Activated CD8-positive, alpha-beta memory T cell treated with anti-CD3 and anti-CD28 coated beads for 36 hours (primary cell): ENCODE results near the gene ERC2. TPM values are rescaled to one million over a fixed set of nuclear protein-coding genes. Genes with fewer than 3 reads are reported as not detected.
"Not testable (repeated sequence)": the region's sequence is repeated elsewhere in the genome, so short reads cannot be mapped to it uniquely, and the experiment has no call there.

ENCODE experiments used
- CTCF ChIA-PET: fragments of 350-600 bp; sonication (Branson Sonifier 250); formaldehyde crosslinking; loops from one replicate; lab custom pipeline; 2021; ENCODE audit warnings: antibody characterized with exemption; lab: Charles Lee
- POLR2A ChIA-PET: fragments of 350-600 bp; sonication (Branson Sonifier 250); formaldehyde crosslinking; loops from one replicate; lab custom pipeline; 2021; ENCODE audit warnings: antibody characterized with exemption; lab: Charles Lee
- total RNA-seq, 2 experiments: library from RNA; stranded (reverse); gene quantifications; one replicate each; pipeline ENCODE4 v1.2.3, GENCODE V29; 2021

The ERC2 gene
- total RNA-seq, 2 experiments from 2014 or later: not detected

DNA sequence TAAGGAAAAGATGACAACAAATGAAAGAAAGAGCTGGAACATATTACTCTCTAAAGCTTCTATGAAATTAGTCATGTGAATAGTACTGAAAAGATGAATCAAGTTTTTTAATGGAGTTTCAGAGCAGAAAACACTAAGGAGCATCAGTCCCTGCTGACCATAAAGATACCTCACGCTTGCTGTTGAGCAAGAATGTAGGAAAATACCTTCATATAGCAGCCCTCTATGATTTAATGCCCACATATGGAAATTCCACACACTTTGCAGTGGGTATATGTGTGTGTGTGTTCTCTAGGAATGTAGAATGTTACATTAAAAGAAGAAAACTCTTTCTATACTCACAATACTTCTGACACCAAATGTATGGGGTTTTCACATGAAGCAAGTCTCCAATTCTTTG lies 355.0 kb downstream of the ERC2 start:
- ChIA-PET CTCF (no interaction called here), POLR2A (no interaction called here)

DNA sequence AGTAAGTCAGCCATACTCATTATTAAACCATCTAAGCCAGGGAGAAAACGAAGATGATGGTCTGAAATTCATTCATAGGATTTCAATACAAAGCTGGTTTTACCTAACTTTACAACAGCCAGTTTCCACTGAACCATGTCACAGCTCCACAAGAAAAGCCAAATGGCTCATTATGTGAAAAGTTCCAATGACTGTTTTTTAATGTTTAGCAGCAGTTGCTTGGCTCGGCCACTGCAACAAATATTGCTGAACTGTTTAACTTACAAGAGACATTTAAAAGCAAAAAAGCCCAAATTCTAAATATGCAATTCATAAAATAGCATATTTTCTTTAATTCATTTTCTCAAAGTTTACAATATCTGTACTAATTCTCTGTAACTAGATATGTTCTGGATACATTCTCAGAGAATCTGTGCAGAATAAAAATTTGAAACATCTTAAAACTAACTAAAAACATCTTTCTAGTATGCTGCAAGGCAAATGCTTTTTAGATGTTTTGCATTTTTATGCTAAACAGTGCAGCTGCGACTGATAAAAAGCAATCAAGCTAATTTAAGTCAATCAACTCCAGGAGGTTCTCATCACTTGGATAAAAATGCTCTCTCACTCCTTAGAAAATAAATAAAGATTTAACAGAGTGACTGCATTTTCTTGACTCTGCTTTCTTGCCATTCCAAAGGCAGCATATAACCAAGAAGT lies 356.5 kb downstream of the ERC2 start:
- CTCF ChIA-PET: no interaction called here
- POLR2A ChIA-PET: no interaction called here

- POLR2A ChIA-PET: no interaction called here
- CTCF ChIA-PET: no interaction called here
These were observed 357.4 kb downstream of the ERC2 start for GRCh38 chr3:56110886-56111285.

GRCh38 chr3:56107157-56107556 lies 361.1 kb downstream of the ERC2 start:
- ChIA-PET POLR2A (no interaction called here), CTCF (no interaction called here)

GRCh38 chr3:56102032-56102431 lies 366.2 kb downstream of the ERC2 start:
- POLR2A ChIA-PET: no interaction called here
- CTCF ChIA-PET: no interaction called here

GRCh38 chr3:56101576-56101975 lies 366.7 kb downstream of the ERC2 start:
- ChIA-PET POLR2A (no interaction called here), CTCF (no interaction called here)

DNA sequence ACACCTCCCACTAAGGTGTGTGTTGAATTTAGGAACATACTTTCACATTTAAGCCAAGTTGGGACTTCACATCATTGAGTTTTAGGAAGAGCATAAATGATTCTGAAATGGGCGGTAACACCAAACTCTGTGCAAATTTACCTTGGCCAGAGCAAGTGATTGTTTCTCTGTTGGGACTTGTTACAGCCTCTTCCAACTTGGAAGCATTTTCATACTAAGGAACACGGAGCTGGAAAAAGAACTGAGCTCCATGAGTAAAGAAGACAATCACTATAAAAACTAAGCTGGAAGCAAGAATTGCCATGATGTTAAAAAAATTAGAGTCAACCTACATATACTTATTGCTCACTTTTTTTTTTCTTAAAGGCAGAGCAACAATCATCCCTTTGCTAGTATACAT lies 371.3 kb downstream of the ERC2 start:
- CTCF ChIA-PET: no interaction called here

DNA sequence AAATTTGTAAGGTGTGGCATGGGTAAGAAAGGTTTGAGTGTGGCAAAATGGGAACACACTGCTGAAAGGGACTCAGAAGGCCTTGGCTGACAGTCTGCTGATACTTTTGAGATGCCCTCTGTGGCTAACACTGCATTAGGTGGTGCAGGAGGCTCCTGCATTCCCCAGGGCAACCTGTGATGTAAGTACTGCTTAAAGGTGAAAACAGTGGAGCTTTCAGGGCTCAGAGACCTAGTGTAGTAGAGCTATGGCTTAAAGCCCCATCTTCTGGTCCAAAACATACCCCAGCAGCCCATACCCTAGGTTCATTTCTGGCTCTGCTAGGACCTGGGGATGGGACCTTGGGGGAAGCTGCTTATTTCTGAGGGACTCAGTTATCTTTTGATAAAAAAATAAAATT lies 374.1 kb downstream of the ERC2 start:
- ChIA-PET CTCF (no interaction called here), POLR2A (no interaction called here)

More for the DNA sequence above, 371.3 kb downstream of the ERC2 start:
- POLR2A ChIA-PET: no interaction called here

DNA sequence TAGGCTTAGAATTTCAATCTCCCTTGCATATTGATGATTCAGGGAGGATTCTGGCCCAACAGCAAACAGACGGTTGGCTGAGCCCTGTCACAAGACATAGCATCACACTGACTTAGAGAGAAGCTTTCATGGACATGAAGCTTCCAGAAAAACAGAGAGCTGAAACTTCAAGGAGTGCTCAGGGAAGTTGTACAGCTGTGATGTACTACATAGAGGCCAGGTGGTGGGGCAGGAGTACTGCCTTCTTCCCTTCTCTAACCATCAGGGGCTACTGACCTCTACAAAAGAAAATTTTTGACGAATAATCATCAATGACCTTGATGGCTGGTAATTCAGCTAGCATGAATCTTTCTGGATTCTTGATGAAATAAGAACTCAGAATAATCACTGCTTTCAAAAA lies 378.5 kb downstream of the ERC2 start:
- ChIA-PET POLR2A (no interaction called here), CTCF (no interaction called here)

GRCh38 chr3:56087451-56088053 lies 380.7 kb downstream of the ERC2 start:
- CTCF ChIA-PET: no interaction called here
- POLR2A ChIA-PET: no interaction called here

GRCh38 chr3:56086355-56086754 lies 381.9 kb downstream of the ERC2 start:
- CTCF ChIA-PET: no interaction called here
- POLR2A ChIA-PET: no interaction called here

GRCh38 chr3:56081246-56081645 lies 387.0 kb downstream of the ERC2 start:
- POLR2A ChIA-PET: no interaction called here
- CTCF ChIA-PET: no interaction called here

DNA sequence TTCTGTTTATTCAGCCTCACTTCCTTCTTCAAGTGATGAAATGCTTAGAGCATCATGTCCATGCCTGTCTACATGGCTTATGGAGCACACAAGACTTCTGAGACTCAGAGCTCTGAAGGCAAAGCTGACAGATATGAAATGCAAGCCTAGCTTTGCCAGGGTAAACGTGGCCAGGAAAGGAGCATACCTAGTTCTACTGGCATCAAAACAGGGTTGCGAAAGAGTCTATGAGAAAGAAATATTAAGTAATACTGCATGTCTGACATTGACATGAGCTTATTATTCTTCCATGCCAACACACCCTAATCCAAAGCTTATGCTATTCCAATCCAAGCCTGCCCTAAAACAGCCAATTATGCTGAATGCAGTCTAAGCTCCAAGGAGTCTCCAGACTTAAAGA lies 391.5 kb downstream of the ERC2 start:
- POLR2A ChIA-PET: no interaction called here
- CTCF ChIA-PET: no interaction called here

DNA sequence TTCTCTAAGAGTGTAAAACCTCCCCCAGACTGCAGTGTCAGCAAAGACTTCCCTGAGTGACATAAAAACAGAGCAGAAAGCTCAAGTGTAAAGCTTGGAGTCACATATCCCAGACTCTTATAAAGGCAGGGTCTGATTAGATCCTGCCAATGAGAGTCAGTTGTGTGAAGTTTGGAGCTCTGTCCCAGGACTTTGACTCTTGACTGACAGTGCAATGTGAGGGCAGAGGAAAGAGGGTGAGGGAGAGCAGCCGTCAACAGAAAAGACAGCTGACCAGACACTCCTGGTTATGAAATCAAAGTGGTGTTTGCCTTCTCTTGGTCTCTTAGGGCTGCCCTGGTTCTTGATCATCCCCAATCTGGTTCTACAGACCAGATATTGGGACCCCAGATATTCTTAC lies 393.2 kb downstream of the ERC2 start:
- POLR2A ChIA-PET: no interaction called here
- CTCF ChIA-PET: no interaction called here

GRCh38 chr3:56069766-56070165 lies 398.5 kb downstream of the ERC2 start:
- POLR2A ChIA-PET: no interaction called here
- CTCF ChIA-PET: no interaction called here

GRCh38 chr3:56066405-56066804 lies 401.9 kb downstream of the ERC2 start:
- POLR2A ChIA-PET: not testable (repeated sequence)

DNA sequence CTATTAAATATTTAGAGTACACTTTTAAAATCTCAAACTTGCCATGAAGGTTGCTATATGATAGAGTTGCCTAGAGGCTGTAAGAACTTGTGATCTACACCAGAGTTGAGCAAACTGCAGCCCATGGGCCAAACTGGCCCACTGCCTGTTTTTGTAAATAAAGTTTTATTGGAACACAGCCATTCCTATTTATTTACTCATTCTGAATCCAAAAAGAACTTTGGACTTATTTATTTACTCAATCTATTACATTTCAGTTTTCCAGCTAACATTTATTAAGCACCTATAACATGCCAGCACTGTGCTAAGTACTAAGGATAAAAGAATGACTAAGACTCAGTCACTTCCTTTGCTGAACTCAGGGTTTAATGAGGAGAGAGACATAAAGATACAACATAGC lies 403.6 kb downstream of the ERC2 start:
- CTCF ChIA-PET: no interaction called here

More at GRCh38 chr3:56066405-56066804, 401.9 kb downstream of the ERC2 start:
- CTCF ChIA-PET: not testable (repeated sequence)

GRCh38 chr3:56061279-56061626 lies 407.0 kb downstream of the ERC2 start:
- ChIA-PET POLR2A (no interaction called here), CTCF (no interaction called here)

More for the DNA sequence above, 403.6 kb downstream of the ERC2 start:
- POLR2A ChIA-PET: no interaction called here

- ChIA-PET POLR2A (no interaction called here), CTCF (no interaction called here)
These were observed 407.6 kb downstream of the ERC2 start for GRCh38 chr3:56060521-56061278.

DNA sequence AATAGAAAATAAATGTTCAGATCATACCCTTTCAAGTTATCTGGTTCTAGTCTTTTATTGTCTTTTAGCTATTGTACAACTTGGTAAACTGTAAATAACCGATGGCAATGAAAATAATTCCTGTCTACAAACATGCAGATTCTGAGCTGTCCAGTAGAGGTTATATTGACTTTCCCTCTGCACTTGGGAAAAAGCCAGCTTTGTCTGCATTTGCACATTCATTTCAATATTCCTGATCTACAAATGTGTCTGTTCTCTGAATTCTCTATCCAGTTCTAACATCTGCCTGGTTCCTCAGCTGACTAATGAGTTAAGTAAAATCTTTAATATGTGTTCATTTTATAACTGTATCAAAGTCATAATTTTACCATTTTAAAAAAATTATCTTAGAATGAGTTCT lies 408.5 kb downstream of the ERC2 start:
- ChIA-PET CTCF (no interaction called here), POLR2A (no interaction called here)

GRCh38 chr3:56055951-56056350 lies 412.3 kb downstream of the ERC2 start:
- ChIA-PET CTCF (no interaction called here), POLR2A (no interaction called here)
